HG03575 (cell line): ENCODE results near the gene ABHD5.
A peak's percentile ranks its signal among the peaks of the same experiment; 100 is the strongest.
"Not testable (repeated sequence)": the region's sequence is repeated elsewhere in the genome, so short reads cannot be mapped to it uniquely, and the experiment has no call there.

ENCODE experiments used
- ATAC-seq: cut with Tn5 transposase; IDR thresholded peaks from one replicate; pipeline ENCODE4 v1.9.1; 2021; ENCODE audit not compliant: unreplicated experiment, insufficient number of reproducible peaks, low FRiP score; ENCODE audit errors: extremely low read depth

ABHD5 gene

DNA sequence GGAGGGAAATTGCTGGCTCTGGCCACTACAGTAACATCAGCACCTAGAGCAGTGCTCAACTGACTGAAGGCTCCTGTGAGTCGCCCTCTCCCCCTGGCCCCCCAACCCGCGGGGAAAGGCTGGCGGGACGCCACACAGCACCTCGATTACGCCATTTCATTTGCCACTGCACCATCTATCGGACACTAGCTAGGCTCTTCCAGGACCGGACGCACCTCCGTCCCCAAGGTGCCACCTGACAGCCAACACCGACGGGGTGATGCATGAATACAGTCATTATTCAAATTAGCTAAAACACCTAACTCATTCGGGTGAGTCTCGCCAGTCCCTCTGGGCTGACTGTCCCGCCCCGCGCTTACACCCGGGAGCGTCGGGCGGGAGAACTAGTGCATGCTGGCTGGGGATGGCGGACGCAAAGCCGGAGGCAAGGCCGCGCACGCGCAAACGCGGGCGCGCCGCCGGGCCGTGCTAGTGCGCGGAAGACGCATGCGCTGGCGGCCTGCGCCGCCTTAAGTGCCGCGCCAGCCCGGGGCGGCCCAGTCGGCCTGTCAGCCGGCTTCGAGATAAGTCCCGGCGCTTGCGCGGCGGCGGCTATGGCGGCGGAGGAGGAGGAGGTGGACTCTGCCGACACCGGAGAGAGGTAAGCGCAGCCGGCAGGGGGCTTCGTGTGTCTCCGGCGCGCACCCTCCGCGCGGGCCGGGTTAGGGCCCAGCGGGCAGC, at the start of gene ABHD5:
ABHD5 (plus strand) TSS at position 539 of the 720 bp plus-strand sequence; CDS start at position 594, 55 bp downstream.
- peak; percentile 39 for ATAC-seq

DNA sequence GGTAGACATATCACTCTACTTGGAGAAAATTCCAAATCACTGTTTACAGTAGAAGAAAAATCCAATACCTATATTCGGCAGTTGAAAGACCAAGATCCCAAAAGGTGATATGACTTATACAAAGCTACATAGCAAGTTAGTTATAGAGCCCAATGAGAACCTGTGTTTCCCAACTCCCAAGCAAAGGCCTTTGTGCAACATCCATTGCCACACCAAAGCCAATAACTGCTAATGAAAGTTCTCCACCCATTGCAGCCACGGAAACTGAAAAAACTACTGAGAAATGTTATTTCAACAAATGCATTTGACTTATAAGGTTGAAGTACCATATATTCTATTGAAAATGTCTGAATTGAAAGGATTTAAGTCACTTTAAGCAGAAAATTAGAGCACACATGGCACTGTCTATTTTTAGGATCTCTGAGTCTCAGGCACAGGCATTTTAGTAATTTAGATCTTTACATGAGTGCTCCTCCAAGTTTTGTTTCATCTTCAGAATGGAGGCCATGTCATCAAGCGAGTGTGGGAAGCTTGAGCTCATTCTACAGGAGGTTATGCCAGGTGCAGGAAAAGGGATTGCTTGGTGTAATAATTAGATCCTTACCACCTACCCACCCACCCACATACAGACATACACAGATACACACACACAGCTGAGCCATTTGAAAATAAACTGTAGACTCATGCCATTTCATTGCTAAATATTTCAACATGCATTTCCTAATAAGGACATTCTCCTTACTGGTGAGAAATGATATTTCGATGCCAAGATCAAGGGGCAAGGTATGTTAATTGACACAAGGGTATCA, 49.2 kb upstream of the ABHD5 start:
- ATAC-seq = no peak

DNA sequence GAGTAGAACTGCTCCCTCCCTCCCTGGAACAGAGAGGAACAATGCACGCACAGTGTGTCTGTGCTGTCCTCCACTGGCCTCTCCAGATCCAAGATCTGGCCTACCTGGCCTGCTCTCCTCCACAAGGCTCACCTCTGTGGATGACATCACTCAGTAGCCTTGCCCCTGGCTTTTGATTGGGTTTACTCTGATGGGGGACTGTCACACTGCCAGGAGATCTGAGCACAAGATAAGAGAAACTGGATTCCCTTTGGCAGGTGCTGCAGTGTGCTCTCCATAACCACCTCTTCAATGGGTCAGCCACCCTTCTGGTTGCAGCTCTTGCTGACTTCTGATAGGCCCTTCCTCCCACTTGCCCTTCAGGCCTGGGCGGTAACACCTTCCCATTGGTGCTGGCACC, 46.3 kb upstream of the ABHD5 start:
- ATAC-seq = no peak

DNA sequence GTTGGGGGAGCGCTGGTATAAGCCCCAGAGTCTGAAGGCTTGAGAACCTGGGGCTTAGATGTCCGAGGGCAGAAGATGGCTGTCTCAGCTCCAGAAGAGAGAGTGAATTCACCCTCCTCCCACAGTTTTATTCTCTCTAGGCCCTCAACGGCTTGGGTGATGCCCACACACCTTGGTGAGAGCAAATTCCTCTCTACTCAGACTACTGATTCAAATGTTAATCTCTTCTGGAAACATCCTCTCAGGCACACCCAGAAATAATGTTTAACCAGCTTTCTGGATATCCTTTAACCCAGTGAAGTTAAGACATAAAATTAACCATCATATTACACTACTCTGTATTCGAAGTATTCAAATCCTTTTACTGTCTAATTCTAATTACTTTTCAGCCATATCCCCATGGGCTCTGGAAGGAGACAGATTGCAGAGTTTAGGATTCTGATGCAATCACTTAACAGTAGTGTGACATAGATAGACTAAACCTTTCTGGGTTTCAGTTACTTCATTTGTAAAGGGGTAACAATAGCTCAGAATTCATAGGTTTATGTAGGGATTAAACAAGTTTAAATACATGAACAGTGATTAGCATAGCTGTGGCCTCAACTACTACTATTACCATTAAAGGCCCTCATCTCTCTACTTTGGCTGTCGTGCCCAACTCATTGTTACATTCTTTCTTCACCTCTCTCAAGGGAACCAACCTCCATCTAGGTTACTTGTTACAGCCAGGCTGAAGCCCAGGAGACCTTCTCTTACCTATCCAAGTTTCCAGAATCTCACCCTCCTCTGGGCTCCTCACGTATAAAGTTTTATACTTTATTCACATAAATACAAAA, 43.2 kb upstream of the ABHD5 start:
- ATAC-seq = no peak

DNA sequence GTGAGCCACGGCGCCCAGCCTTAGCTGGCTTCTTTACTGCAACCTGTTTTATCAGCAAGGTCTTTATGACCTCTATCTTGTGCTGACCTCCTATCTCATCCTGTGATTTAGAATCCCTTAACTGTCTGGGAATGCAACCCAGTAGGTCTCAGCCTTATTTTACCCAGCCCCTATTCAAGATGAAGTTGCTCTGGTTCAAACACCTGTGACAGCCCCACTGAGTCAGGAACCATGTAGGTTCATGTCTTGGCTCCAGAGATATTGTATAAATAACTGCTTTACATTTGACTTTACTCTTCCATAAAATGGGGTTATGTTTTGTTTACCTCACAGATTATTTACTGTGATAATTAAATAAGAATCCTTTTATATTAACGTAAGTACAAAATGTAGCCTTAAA, 41.8 kb upstream of the ABHD5 start:
- ATAC-seq = no peak

DNA sequence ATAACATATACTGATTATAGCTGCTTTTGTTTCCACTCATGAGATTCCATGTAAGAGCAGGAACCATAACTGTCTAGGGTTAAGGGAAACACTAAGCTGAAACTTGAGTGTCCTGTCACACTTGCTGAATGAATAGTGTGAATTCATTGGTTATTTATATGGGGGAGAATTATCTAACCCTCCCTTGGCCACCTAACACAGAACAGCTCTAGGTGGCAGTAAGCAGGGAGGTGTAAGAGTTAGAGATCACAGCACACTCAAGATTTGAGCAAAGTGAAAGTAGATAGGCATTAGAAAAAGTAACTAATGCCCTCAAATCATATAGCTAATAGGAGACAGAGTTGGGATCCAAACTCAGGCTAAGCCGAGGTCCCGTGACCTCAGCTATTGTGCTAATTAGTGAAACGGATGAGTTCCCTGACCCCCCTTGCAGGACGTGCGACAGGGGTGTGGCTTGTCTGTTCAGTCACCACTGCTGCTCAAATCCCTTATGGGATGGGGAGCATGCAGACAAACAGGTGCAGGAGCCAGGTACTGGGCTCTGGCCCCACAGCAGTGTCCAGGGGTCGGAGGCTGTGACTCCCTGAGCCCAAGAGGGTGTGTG, 41.3 kb upstream of the ABHD5 start:
- ATAC-seq = no peak

DNA sequence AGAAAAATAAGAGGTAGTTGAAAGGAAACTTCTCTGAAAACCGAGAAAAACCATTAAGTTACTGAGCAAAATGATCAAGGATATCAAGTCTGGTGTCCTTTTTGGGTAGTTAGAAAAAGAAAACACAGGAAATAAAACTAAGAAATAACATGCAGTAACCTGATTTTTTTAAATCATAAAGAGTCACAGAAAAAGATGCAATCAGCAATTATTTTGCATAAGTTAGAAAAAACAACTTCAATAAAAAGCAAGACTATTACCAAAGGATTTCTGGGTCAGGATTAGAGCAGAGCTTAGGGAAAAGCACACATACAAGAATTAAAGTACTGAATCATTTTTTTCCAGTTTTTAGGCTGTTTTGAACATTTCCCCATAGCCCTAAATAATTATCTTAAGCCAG, 40.4 kb upstream of the ABHD5 start:
- ATAC-seq = no peak

DNA sequence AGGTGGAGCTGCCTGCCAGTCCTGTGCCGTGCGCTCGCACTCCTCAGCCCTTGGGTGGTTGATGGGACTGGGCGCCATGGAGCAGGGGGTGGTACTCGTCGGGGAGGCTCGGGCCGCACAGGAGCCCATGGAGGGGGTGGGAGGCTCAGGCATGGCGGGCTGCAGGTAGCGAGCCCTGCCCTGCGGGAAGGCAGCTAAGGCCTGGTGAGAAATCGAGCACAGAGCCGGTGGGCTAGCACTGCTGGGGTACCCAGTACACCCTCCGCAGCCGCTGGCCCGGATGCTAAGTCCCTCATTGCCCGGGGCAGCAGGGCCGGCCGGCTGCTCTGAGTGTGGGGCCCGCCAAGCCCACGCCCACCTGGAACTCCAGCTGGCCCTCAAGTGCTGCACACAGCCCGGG, 34.3 kb upstream of the ABHD5 start:
- ATAC-seq = not testable (repeated sequence)

DNA sequence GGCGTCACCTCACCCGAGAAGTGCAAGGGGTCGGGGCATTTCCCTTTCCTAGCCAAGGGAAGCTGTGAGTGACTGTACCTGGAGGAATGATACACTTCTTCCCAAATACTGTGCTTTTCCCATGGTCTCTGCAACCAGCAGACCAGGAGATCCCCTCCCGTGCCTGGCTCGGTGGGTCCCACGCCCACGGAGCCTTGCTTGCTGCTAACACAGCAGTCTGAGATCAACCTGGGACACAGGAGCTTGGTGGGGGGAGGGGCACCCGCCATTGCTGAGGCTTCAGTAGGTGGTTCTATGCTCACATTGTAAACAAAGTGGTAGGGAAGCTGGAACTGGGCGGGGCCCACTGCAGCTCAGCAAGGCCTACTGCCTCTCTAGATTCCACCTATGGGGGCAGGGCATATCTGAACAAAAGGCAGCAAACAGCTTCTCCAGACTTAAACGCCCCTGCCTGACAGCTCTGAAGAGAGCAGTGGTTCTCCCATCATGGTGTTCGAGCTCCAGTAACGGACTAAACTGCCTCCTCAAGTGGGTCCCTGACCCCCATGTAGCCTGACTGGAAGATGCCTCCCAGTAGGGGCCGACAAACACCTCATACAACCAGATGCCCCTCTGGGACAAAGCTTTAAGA, 31.4 kb upstream of the ABHD5 start:
- ATAC-seq = no peak

DNA sequence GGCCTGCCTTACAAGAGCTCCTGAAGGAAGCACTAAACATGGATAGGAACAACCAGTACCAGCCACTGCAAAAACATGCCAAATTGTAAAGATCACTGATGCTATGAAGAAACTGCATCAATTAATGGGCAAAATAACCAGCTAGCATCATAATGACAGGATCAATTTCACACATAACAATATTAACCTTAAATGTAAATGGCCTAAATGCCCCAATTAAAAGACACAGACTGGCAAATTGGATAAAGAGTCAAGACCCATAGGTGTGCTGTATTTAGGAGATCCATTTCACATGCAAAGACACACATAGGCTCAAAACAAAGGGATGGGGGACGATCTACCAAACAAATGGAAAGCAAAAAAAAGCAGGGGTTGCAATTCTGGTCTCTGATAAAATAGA, 29.4 kb upstream of the ABHD5 start:
- not testable (repeated sequence) for ATAC-seq

DNA sequence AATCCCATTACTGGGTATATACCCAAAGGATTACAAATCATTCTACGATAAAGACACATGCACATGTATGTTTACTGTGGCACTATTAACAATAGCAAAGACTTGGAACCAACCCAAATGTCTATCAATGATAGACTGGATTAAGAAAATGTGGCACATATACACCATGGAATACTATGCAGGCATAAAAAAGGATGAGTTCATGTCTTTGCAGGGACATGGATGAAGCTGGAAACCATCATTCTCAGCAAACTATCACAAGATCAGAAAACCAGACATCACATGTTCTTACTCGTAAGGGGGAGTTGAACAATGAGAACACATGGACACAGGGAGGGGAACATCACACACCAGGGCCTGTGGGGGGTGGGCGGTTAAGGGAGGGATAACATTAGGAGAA, 25.7 kb upstream of the ABHD5 start:
- ATAC-seq = not testable (repeated sequence)

DNA sequence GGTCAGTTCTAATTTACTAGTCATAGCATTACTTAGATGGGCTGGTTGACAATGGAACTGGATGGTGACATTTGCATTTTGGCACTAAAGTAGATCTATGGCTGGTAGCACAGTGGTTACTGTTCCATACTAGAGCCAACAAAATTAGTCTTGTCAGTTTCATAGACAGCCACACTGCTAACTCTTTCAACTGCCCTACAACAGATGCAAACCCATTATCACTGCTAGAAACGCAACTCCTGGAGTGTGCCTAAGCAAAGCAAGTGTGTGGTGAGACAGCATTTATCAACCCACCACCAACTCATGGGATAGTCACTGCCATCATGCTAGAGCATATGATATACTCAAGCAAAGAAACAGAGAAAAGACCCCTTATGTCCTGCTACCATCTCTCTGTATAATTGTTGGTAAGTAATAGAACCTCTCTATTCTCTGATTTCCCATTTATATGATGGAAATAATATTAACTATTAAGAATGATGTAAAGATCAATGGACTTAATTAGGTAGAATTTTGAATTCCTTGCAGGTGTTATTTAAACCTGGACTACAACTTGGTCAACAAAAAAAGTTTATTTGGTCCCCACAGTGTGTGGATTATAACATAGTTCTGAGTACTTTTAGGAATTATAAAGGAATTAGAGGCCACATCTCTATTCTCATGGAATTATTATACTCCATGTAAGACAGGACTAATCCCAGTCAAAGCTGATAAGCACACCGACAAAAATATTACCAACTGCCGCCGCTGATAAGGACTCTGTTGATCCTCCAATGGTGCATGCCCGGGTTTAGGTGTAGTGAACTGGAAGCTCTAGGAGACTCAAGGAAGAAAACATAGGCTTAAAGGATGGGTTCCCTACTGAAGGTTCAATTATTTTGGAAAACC, 19.9 kb upstream of the ABHD5 start:
- no peak for ATAC-seq

DNA sequence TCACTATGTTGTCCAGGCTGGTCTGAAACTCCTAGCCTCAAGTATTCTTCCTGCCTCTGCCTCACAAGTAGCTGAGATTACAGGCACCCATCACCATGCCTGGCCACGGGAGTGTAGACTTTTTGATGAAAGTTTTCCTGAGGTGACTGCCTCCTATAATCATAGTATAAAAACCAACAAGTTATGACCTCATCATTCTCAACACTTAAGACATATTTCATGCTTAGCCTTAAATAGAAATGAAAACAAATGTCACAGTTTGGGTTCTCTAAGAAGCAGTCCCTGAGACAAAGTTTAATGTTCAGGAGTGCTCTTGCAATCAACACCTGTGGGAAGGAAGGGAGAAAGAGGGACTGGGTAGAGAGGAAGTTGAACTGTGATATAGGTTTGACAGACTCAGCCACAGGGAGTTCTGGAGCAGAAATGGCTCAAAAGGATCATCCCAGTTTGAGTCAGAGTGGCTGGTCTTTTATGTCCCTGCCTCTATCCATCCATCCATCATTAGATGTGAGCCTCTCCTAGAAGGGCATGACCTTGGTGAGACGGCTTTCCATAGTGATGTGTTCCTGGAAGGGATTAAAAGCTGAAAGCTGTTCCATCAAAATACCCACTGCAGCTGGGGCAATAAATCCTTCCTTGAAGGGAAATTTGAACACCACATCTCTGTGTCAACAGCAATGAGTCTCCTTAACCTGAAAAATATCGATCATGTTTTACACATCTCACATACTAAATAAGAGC, 16.2 kb upstream of the ABHD5 start:
- no peak for ATAC-seq

DNA sequence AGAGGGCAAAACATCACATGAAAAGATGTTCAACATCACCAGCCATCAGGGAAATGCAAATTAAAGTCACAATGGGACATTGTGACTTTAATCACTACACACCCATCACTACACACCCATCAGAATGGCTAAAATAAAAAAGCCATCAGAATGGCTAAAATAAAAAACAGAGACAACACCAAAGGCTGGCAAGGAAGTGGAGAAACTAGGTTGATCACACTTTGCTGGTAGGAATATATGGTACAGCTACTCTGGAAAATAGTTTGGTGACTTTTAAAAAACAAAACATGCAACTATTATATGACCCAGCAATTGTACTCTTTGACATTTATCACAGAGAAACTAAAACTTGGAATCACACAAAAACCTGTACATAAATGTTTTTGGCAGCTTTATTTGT, 15.1 kb upstream of the ABHD5 start:
- ATAC-seq = no peak

DNA sequence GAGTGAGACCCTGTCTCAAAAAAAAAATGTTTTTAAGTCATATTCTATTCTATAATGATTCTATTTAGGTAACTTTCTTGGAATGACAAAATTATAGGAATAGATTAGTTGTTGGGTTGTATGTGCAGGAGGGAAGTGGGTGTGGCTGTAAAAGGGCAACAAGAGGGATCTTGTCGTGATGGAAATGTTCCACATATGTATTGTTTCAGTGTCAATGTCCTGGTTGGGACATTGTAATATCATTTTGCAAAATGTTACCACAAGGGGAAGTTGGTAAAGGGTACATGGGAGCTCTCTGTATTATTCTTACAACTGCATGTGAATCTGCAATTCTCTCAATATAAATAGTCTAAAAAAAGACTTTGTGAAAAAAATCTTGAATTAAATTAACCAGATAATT, 14.3 kb upstream of the ABHD5 start:
- ATAC-seq = no peak

DNA sequence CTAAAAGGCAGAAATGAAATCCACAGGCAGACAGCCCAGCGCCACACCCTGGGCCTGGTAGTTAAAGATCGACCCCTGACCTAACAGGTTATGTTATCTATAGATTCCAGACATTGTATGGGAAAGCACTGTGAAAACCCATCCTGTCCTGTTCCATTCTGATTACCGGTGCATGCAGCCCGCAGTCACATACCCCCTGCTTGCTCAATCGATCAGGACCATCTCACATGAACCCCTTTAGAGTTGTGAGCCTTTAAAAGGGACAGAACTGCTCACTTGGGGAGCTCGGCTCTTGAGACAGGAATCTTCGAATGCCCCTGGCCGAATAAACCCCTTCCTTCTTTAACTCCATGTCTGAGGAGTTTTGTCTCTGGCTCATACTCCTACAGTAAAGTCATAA, 12.4 kb upstream of the ABHD5 start:
- not testable (repeated sequence) for ATAC-seq

DNA sequence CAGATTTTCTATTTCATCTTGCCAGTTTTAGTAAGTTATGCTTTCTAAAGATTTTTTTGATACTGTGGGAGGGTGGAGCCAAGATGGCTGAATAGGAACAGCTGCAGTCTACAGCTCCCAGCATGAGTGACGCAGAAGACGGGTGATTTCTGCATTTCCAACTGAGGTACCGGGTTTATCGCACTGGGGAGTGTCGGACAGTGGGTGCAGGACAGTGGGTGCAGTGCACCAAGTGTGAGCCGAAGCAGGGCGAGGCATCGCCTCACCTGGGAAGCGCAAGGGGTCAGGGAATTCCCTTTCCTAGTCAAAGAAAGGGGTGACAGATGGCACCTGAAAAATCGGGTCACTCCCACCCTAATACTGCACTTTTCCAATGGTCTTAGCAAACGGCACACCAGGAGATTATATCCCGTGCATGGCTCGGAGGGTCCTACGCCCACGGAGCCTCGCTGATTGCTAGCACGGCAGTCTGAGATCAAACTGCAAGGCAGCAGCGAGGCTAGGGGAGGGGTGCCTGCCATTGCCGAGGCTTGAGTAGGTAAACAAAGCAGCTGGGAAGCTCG, 11.8 kb upstream of the ABHD5 start:
- not testable (repeated sequence) for ATAC-seq
